Hepatocyte (in vitro differentiated cells): ENCODE results near the gene MATN4. TPM values are rescaled to one million over a fixed set of nuclear protein-coding genes. Genes with fewer than 3 reads are reported as not detected.

Source experiments
- DNase-seq: peaks from one replicate; pipeline ENCODE4 v3.0.0-alpha.2; 2016; ENCODE audit warnings: low spot score
- H2AFZ ChIP-seq: fragments of 200-600 bp; sonication (generic); 2 replicates; pipeline ENCODE4 v1.6.0; 2016; ENCODE audit warnings: antibody characterized with exemption, mild to moderate bottlenecking
- H3K27ac ChIP-seq: fragments of 200-600 bp; sonication (generic); 2 replicates; pipeline ENCODE4 v1.5.1; 2016; ENCODE audit warnings: mild to moderate bottlenecking
- H3K27me3 ChIP-seq: fragments of 200-600 bp; sonication (generic); 2 replicates; pipeline ENCODE4 v1.6.1; 2016
- H3K36me3 ChIP-seq: fragments of 200-600 bp; sonication (generic); replicated peaks from 2 replicates; pipeline ENCODE4 v1.5.1; 2016; ENCODE audit warnings: low read depth; ENCODE audit not compliant: insufficient read depth
- H3K4me1 ChIP-seq: fragments of 200-600 bp; sonication (generic); 2 replicates; pipeline ENCODE4 v1.5.1; 2016; ENCODE audit warnings: mild to moderate bottlenecking, moderate library complexity; ENCODE audit not compliant: insufficient read depth
- H3K4me2 ChIP-seq: fragments of 200-600 bp; sonication (generic); 2 replicates; pipeline ENCODE4 v1.6.0; 2016
- H3K4me3 ChIP-seq: fragments of 200-600 bp; sonication (generic); 2 replicates; pipeline ENCODE4 v1.5.1; 2016; ENCODE audit warnings: mild to moderate bottlenecking
- H3K79me2 ChIP-seq: fragments of 200-600 bp; sonication (generic); 2 replicates; pipeline ENCODE4 v1.6.0; 2017; ENCODE audit warnings: mild to moderate bottlenecking
- H3K9me2 ChIP-seq: fragments of 200-600 bp; sonication (generic); replicated peaks from 2 replicates; pipeline ENCODE4 v1.6.0; 2017; ENCODE audit warnings: mild to moderate bottlenecking; ENCODE audit not compliant: insufficient read depth
- H3K9me3 ChIP-seq: fragments of 200-600 bp; sonication (generic); 2 replicates; pipeline ENCODE4 v1.5.1; 2016; ENCODE audit warnings: low read depth, mild to moderate bottlenecking
- H4K20me1 ChIP-seq: fragments of 200-600 bp; sonication (generic); 2 replicates; pipeline ENCODE4 v1.6.0; 2016; ENCODE audit warnings: mild to moderate bottlenecking; ENCODE audit not compliant: insufficient read depth, poor library complexity, severe bottlenecking
- EZH2 ChIP-seq: fragments of 200-600 bp; sonication (generic); IDR thresholded peaks from 2 replicates; pipeline ENCODE4 v1.6.1; 2016; ENCODE audit warnings: antibody characterized with exemption, mild to moderate bottlenecking, borderline replicate concordance
- EZH2phosphoT487 ChIP-seq: fragments of 200-600 bp; sonication (generic); IDR thresholded peaks from one replicate; pipeline ENCODE4 v1.6.1; 2018; ENCODE audit warnings: antibody characterized with exemption, mild to moderate bottlenecking, low read depth, moderate library complexity; ENCODE audit not compliant: unreplicated experiment, severe bottlenecking
- WGBS: methylation state at CpG from one replicate; pipeline ENCODE4 v1.1.6; 2016; ENCODE audit warnings: low lambda C conversion rate; ENCODE audit errors: missing lambda C conversion rate; 5-methylcytosine and 5-hydroxymethylcytosine counted together
- polyA plus RNA-seq: library from polyadenylated mRNA; unstranded; fragments of >200 nt; fragmentation: Nextera tagmentation; extraction: Ambion mirVana; gene quantifications from 2 replicates; pipeline ENCODE4 v1.2.1, GENCODE V29; 2016
- total RNA-seq: library from RNA; depleted of rRNA; stranded (reverse); fragments of >200 nt; gene quantifications from 2 replicates; pipeline ENCODE4 v1.2.3, GENCODE V29; 2014
- TF ChIP-seq, protein P1 (sequence below): fragments of 200-600 bp; sonication (generic); IDR thresholded peaks from 2 replicates; pipeline ENCODE4 v1.5.1; 2016; ENCODE audit warnings: antibody characterized with exemption, mild to moderate bottlenecking; ENCODE audit not compliant: poor library complexity

The MATN4 gene
- total and polyA plus RNA-seq, 2 experiments from 2014 or later: 0.57 TPM; not detected in 1

- no peak for TF ChIP-seq EZH2phosphoT487
- TF ChIP-seq, protein P1, sequence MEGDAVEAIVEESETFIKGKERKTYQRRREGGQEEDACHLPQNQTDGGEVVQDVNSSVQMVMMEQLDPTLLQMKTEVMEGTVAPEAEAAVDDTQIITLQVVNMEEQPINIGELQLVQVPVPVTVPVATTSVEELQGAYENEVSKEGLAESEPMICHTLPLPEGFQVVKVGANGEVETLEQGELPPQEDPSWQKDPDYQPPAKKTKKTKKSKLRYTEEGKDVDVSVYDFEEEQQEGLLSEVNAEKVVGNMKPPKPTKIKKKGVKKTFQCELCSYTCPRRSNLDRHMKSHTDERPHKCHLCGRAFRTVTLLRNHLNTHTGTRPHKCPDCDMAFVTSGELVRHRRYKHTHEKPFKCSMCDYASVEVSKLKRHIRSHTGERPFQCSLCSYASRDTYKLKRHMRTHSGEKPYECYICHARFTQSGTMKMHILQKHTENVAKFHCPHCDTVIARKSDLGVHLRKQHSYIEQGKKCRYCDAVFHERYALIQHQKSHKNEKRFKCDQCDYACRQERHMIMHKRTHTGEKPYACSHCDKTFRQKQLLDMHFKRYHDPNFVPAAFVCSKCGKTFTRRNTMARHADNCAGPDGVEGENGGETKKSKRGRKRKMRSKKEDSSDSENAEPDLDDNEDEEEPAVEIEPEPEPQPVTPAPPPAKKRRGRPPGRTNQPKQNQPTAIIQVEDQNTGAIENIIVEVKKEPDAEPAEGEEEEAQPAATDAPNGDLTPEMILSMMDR: no peak
- Histone ChIP-seq H3K4me1 (no peaks in the 10 kb centered on the region), H3K9me3 (no peaks in the 10 kb centered on the region), H3K4me2 (no peak overlapping the region), H3K4me3 (no peak overlapping the region), H3K27ac (no peak overlapping the region), H4K20me1 (no peaks in the 10 kb centered on the region), H3K79me2 (no peaks in the 10 kb centered on the region), H2AFZ (no peak overlapping the region), H3K36me3 (no peaks in the 10 kb centered on the region), H3K27me3 (peaks cover 7% of the 10 kb centered on the region), H3K9me2 (no peaks in the 10 kb centered on the region)
- DNase-seq: no peak
- WGBS: 85% methylated on average over 3 of the region's 3 CpGs
Measured at GRCh38 chr20:45263556-45264266, 44.4 kb downstream of the MATN4 start.

DNA sequence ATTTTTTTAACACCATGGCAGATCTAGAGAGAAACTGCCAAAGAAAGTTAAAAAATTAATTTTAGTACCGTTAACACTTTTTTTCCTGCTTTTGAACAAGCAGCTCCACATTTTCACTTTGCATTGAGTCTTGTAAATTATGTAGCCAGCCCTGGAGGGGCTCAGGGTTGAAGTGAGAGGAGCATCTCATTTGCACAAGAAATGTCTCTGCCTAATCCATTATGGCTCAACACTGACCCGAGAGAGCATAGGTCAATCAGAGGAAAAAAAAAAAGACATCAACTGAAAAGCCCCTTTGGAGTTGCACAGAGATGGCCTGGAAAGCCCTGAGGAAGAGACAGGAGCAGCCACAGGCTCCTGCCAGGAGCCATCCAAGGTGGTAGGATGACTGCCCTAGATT is 49.4 kb downstream of the MATN4 start:
- TF ChIP-seq, protein P1: no peak
- no peak for TF ChIP-seq EZH2
- TF ChIP-seq EZH2phosphoT487: no peak
- 48% methylated on average over 2 of the region's 2 CpGs for WGBS
- H3K4me2 ChIP-seq: no peak overlapping the region

GRCh38 chr20:45258259-45258658 is 49.8 kb downstream of the MATN4 start:
- peaks cover 7% of the 10 kb centered on the region for H3K4me1 ChIP-seq
- no peaks in the 10 kb centered on the region for H4K20me1 ChIP-seq
- no peaks in the 10 kb centered on the region for H3K9me3 ChIP-seq
- H3K9me2 ChIP-seq: no peaks in the 10 kb centered on the region
- no peak for DNase-seq
- H2AFZ ChIP-seq: no peak overlapping the region
- H3K36me3 ChIP-seq: no peaks in the 10 kb centered on the region
- H3K27me3 ChIP-seq: peaks cover 7% of the 10 kb centered on the region
- 95% methylated on average over 3 of the region's 3 CpGs for WGBS
- TF ChIP-seq, protein P1: no peak
- TF ChIP-seq EZH2: no peak
- TF ChIP-seq EZH2phosphoT487: no peak
- no peak overlapping the region for H3K27ac ChIP-seq
- H3K4me3 ChIP-seq: no peak overlapping the region
- H3K79me2 ChIP-seq: no peaks in the 10 kb centered on the region
- no peak overlapping the region for H3K4me2 ChIP-seq

More for the DNA sequence above, 49.4 kb downstream of the MATN4 start:
- no peak for DNase-seq
- peaks cover 7% of the 10 kb centered on the region for H3K27me3 ChIP-seq
- no peaks in the 10 kb centered on the region for H3K9me3 ChIP-seq
- no peaks in the 10 kb centered on the region for H3K79me2 ChIP-seq
- no peaks in the 10 kb centered on the region for H3K36me3 ChIP-seq
- H3K9me2 ChIP-seq: no peaks in the 10 kb centered on the region
- H3K27ac ChIP-seq: no peak overlapping the region
- no peak overlapping the region for H2AFZ ChIP-seq
- H3K4me3 ChIP-seq: no peak overlapping the region
- peaks cover 7% of the 10 kb centered on the region for H3K4me1 ChIP-seq
- H4K20me1 ChIP-seq: no peaks in the 10 kb centered on the region
